ENCODE measurements around the gene DRD2.

The DRD2 gene

DNA sequence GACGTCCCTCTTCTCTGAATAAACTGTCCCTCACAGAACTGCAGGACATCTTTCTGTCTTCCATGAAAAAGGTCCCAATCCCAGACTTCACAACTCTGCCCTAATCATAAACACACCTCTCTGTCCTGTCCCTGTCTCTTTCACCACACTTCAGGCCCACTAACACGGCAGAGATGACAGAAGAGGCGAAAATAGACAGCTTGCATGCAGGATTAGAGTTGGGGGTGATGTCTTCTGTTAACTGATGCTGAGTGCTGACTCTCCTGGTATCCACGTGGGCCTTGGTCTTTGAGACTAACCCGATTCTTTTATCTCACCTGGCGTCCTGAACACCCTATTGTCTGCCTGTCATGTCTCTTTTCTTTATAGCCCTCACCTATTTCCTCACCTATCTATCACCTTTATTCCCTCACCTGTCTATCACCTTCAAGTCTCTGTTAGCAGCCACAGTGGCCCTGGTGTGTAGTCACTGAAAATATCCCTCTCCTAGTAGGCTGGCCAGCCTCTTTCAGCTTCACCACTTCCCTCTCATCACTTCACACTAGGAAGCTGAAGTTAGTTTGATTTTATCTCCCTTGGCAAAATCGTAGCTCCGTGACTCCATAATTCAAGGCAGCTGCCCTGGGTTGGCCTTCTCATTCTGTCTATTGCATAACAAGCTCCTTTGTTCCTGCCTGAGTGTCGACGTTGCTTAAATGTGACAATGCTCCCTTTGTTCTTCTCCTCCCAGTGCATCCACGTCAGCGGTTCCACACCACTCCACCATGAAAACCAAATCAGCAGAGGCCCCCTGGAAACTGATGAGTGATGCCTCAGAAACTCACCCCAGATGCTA, 30.6 kb upstream of the DRD2 start:
- Histone ChIP-seq H3K9me3 (ENCODE audit: insufficient read depth, low read length, severe bottlenecking) (no peaks in the 10 kb centered on the region), H4K20me1 (ENCODE audit: insufficient read depth, low read length) (no peaks in the 10 kb centered on the region), H2AFZ (ENCODE audit: low read depth, low read length) (no peak overlapping the region), H3K27me3 (ENCODE audit: insufficient read depth, low read length, poor library complexity) (no peaks in the 10 kb centered on the region), H3K4me2 (ENCODE audit: insufficient read depth, low read length) (no peak overlapping the region), H3K36me3 (ENCODE audit: insufficient read depth, low read length) (no peaks in the 10 kb centered on the region), H3K4me3 (ENCODE audit: low read depth in 1 of 2, low read length in 2 of 2) (no peak overlapping the region), H3K79me2 (ENCODE audit: insufficient read depth, low read length) (no peaks in the 10 kb centered on the region), H3K4me1 (ENCODE audit: insufficient read depth, low read length) (no peaks in the 10 kb centered on the region), H3K9ac (ENCODE audit: low read depth, low read length) (no peak overlapping the region), H3K27ac (ENCODE audit: low read length) (no peak overlapping the region)
- TF ChIP-seq EZH2 (IDR thresholded peaks at IDR 0.05; ENCODE audit: borderline replicate concordance, low read depth, low read length, severe bottlenecking) = no peak
- TF ChIP-seq, protein P1, sequence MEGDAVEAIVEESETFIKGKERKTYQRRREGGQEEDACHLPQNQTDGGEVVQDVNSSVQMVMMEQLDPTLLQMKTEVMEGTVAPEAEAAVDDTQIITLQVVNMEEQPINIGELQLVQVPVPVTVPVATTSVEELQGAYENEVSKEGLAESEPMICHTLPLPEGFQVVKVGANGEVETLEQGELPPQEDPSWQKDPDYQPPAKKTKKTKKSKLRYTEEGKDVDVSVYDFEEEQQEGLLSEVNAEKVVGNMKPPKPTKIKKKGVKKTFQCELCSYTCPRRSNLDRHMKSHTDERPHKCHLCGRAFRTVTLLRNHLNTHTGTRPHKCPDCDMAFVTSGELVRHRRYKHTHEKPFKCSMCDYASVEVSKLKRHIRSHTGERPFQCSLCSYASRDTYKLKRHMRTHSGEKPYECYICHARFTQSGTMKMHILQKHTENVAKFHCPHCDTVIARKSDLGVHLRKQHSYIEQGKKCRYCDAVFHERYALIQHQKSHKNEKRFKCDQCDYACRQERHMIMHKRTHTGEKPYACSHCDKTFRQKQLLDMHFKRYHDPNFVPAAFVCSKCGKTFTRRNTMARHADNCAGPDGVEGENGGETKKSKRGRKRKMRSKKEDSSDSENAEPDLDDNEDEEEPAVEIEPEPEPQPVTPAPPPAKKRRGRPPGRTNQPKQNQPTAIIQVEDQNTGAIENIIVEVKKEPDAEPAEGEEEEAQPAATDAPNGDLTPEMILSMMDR (IDR thresholded peaks at IDR 0.05; ENCODE audit: borderline replicate concordance, extremely low read depth, low read length, poor library complexity, severe bottlenecking) = no peak
- DNase-seq (no peak), ATAC-seq (ENCODE audit: insufficient read depth, low read depth) (no peak)

DNA sequence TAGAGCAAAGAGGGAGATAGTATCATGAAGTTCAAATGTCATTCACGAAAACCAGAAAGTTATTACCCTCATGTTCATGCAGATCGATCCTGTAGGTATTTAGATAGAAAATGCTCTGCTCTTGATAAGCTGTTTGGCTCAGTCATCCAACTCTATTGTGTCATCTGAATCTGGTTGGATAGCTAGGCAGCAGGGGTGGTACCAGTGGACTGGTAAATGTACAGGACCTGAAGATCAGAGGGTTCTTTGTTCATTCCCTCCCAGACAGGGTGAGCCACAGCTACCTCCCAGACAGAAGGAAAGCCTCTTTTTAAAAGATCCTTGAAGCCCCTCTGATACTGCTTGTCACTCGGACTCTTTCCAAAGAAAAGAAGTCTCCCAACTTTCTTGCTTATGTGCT, 29.8 kb upstream of the DRD2 start:
- no peak overlapping the region for H2AFZ ChIP-seq (ENCODE audit: low read depth, low read length)
- H3K79me2 ChIP-seq (ENCODE audit: insufficient read depth, low read length) = no peaks in the 10 kb centered on the region
- DNase-seq (no peak), ATAC-seq (ENCODE audit: insufficient read depth, low read depth) (no peak)
- H3K9ac ChIP-seq (ENCODE audit: low read depth, low read length) = no peak overlapping the region
- H3K36me3 ChIP-seq (ENCODE audit: insufficient read depth, low read length) = no peaks in the 10 kb centered on the region
- no peaks in the 10 kb centered on the region for H4K20me1 ChIP-seq (ENCODE audit: insufficient read depth, low read length)
- no peaks in the 10 kb centered on the region for H3K9me3 ChIP-seq (ENCODE audit: insufficient read depth, low read length, severe bottlenecking)
- H3K4me1 ChIP-seq (ENCODE audit: insufficient read depth, low read length) = no peaks in the 10 kb centered on the region
- TF ChIP-seq, protein P1 (IDR thresholded peaks at IDR 0.05; ENCODE audit: borderline replicate concordance, extremely low read depth, low read length, poor library complexity, severe bottlenecking) = no peak
- TF ChIP-seq EZH2 (IDR thresholded peaks at IDR 0.05; ENCODE audit: borderline replicate concordance, low read depth, low read length, severe bottlenecking) = no peak
- no peak overlapping the region for H3K4me3 ChIP-seq (ENCODE audit: low read depth in 1 of 2, low read length in 2 of 2)
- no peaks in the 10 kb centered on the region for H3K27me3 ChIP-seq (ENCODE audit: insufficient read depth, low read length, poor library complexity)
- no peak overlapping the region for H3K27ac ChIP-seq (ENCODE audit: low read length)
- H3K4me2 ChIP-seq (ENCODE audit: insufficient read depth, low read length) = no peak overlapping the region

DNA sequence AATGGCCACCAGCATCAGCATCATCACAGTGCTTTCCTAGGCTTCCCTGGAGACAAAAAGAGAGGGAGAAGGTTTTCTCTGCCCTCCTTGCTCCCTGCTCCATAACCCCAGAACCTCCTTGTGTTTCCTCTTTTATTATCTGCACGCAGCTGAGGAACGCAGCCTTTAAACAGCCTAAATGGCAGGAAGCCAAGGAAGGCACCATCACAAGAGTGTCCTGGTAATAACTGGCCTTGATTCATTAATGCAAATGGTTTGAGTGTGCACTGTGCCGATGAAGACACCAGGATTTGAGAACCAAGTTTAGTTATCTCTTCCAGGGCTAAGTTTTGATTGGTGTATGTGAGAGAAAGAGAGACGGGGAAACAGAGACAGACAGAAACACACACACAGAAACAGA, 29.4 kb upstream of the DRD2 start:
- Histone ChIP-seq H3K4me1 (ENCODE audit: insufficient read depth, low read length) (no peaks in the 10 kb centered on the region), H3K9ac (ENCODE audit: low read depth, low read length) (no peak overlapping the region), H4K20me1 (ENCODE audit: insufficient read depth, low read length) (no peaks in the 10 kb centered on the region), H3K4me2 (ENCODE audit: insufficient read depth, low read length) (no peak overlapping the region), H2AFZ (ENCODE audit: low read depth, low read length) (no peak overlapping the region), H3K9me3 (ENCODE audit: insufficient read depth, low read length, severe bottlenecking) (no peaks in the 10 kb centered on the region), H3K27ac (ENCODE audit: low read length) (no peak overlapping the region), H3K4me3 (ENCODE audit: low read depth in 1 of 2, low read length in 2 of 2) (no peak overlapping the region), H3K79me2 (ENCODE audit: insufficient read depth, low read length) (no peaks in the 10 kb centered on the region), H3K27me3 (ENCODE audit: insufficient read depth, low read length, poor library complexity) (no peaks in the 10 kb centered on the region), H3K36me3 (ENCODE audit: insufficient read depth, low read length) (no peaks in the 10 kb centered on the region)
- TF ChIP-seq, protein P1 (IDR thresholded peaks at IDR 0.05; ENCODE audit: borderline replicate concordance, extremely low read depth, low read length, poor library complexity, severe bottlenecking) = no peak
- TF ChIP-seq EZH2 (IDR thresholded peaks at IDR 0.05; ENCODE audit: borderline replicate concordance, low read depth, low read length, severe bottlenecking) = no peak
- no peak for DNase-seq
- ATAC-seq (ENCODE audit: insufficient read depth, low read depth) = no peak

All from DND-41 (cell line).